HG03432 (cell line): ENCODE measurements around the gene ANO7.

Source experiments
- ATAC-seq: cut with Tn5 transposase; IDR thresholded peaks from one replicate; pipeline ENCODE4 v1.9.1; 2021; ENCODE audit warnings: mild to moderate bottlenecking, moderate library complexity; ENCODE audit not compliant: unreplicated experiment

Gene ANO7

GRCh38 chr2:241156971-241157441 is 31.5 kb upstream of the ANO7 start:
- no peak for ATAC-seq

GRCh38 chr2:241157841-241158545 is 30.5 kb upstream of the ANO7 start:
- no peak for ATAC-seq

- no peak for ATAC-seq
Observed at GRCh38 chr2:241158546-241158900, 30.0 kb upstream of the ANO7 start.

- ATAC-seq, result no peak
Observed at GRCh38 chr2:241159116-241159515, 29.4 kb upstream of the ANO7 start.

- no peak for ATAC-seq
Observed at GRCh38 chr2:241160318-241160717, 28.2 kb upstream of the ANO7 start.

- ATAC-seq, result no peak
Observed at GRCh38 chr2:241161646-241162281, 26.7 kb upstream of the ANO7 start.

- no peak for ATAC-seq
Observed at GRCh38 chr2:241163601-241164118, 24.8 kb upstream of the ANO7 start.

GRCh38 chr2:241168366-241168765 is 20.1 kb upstream of the ANO7 start:
- no peak for ATAC-seq

- no peak for ATAC-seq
Observed at GRCh38 chr2:241173557-241173956, 14.9 kb upstream of the ANO7 start.

- ATAC-seq, result no peak
Observed at GRCh38 chr2:241177526-241178334, 10.7 kb upstream of the ANO7 start.

- ATAC-seq, result no peak
Observed at GRCh38 chr2:241178961-241179360, 9.5 kb upstream of the ANO7 start.

GRCh38 chr2:241179899-241180298 is 8.6 kb upstream of the ANO7 start:
- no peak for ATAC-seq

GRCh38 chr2:241180495-241180894 is 8.0 kb upstream of the ANO7 start:
- no peak for ATAC-seq

- ATAC-seq, result no peak
Observed at GRCh38 chr2:241182126-241182525, 6.4 kb upstream of the ANO7 start.

GRCh38 chr2:241182531-241183133 is 5.8 kb upstream of the ANO7 start:
- no peak for ATAC-seq

- no peak for ATAC-seq
Observed at GRCh38 chr2:241183221-241183620, 5.3 kb upstream of the ANO7 start.

- no peak for ATAC-seq
Observed at GRCh38 chr2:241184901-241185300, 3.6 kb upstream of the ANO7 start.

- ATAC-seq, result no peak
Observed at GRCh38 chr2:241185961-241186360, 2.5 kb upstream of the ANO7 start.

GRCh38 chr2:241187101-241187917 is 1.2 kb upstream of the ANO7 start:
- ATAC-seq, result no peak

GRCh38 chr2:241187918-241188234 is 601 bp upstream of the ANO7 start:
- ATAC-seq, result no peak
